Measurements from ENCODE around the gene SCARF2. TPM values are rescaled to one million over a fixed set of nuclear protein-coding genes. Genes with fewer than 3 reads are reported as not detected.
"Not testable (repeated sequence)": the region's sequence is repeated elsewhere in the genome, so short reads cannot be mapped to it uniquely, and the experiment has no call there.

SCARF2 gene
- polyA plus RNA-seq, 2 of the 4 experiments (the other 2 are of a cell fraction): 0.35 to 0.66 TPM

DNA sequence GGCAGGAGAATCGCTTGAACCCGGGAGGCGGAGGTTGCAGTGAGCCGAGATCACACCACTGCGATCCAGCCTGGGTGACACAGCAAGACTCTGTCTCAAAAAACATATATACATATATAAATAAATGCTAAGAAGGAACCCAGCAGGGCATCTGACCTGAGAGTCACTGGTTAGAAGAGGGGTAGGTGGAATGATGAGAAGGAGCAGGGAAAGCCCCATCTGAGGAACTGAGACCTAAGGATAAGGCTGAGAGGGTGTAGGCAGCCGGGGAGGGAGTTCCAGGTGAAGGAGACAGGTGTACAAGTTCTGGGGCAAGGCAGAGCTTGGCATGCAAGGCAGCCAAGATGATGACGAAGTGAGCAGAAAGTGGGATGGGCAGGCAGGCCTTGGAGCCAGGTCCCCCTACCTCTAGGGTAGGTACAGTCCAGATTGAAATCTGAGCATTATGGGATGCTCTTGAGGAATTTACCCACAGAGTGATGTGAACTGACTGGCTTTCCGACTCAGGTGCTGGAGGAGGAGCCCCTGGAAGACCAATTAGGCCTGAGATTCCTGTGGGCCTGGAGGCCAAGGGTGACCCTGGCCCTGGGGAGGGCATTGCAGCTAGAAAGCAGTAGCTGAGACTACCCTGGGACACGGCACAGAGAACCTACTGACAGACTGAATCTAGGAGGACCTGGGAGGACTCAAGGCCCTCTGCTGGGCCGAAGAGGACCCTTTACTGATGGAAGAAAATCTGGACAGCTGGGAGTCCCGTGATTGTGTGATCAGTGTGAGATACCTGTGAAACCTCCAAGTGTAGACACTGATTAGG, 35.2 kb upstream of the SCARF2 start:
- POLR2A ChIA-PET: no interaction called here

DNA sequence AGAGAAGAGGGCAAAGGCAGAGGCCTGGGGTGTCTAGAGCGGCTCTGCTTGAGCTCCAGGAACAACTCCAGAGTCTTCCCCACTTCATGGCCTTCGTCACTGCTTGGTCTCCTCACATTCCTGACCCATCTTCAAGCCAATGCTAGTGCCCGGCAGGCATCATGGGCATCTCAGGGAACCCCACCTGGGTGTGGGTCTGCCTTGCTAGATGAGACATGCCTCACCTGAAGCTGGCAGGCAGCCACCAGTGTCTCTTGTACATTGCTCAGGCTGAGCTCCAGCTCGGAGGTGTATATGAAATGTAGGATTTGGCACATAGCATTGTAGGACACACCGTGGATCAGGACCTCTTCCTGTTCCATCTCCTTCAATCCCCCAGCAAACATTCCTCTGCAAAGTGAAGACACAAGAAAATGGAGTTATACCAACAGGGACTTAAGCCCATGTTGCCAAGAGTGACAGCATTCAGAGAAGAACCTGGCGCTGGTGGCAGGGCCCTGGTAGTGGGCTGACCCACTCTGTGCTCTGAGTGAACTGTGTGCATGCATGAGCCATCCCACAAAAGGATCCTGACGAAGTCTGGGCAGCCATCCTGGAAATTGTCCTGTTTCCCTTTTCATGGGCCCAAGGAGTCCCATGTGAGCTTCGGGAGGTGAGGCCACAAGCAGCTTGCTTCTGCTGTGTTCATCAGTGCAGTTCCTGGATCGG, 33.7 kb upstream of the SCARF2 start:
- CTCF ChIA-PET: interaction anchor here (0.7 kb wide), 1 partner anchor 47 kb away, joined by 3 read pairs; no protein-coding TSS in a partner anchor

More for the DNA sequence above, 35.2 kb upstream of the SCARF2 start:
- no peak overlapping the region for H3K4me2 ChIP-seq
- FAIRE-seq (no peak), DNase-seq (ENCODE audit: low read depth in 1 of 2, low spot score in 1 of 2) (no peak), ATAC-seq (no peak)
- CTCF ChIA-PET: interaction anchor here (0.8 to 1.6 kb wide), 4 partner anchors 8 to 311 kb away, joined by 3 to 5 read pairs (median 3); no protein-coding TSS in a partner anchor
- no peaks in the 10 kb centered on the region for H3K9me3 ChIP-seq
- WGBS (ENCODE audit: missing lambda C conversion rate): 93% methylated on average over 10 of the region's 11 CpGs
- no peak overlapping the region for H3K4me3 ChIP-seq
- no peak overlapping the region for H3K27ac ChIP-seq
- TF ChIP-seq NFE2L2 (conservative IDR thresholded peaks at IDR 0.05; ENCODE audit: low read length): no peak
- no peak for TF ChIP-seq PHF8 (IDR thresholded peaks at IDR 0.05; ENCODE audit: borderline replicate concordance, low read depth)
- TF ChIP-seq SMC3 (IDR thresholded peaks at IDR 0.05): no peak
- TF ChIP-seq RCOR1 (IDR thresholded peaks at IDR 0.05; ENCODE audit: low read depth, low read length): no peak
- no peak for TF ChIP-seq EP300 (IDR thresholded peaks at IDR 0.05)
- TF ChIP-seq CEBPB (IDR thresholded peaks at IDR 0.05): no peak
- TF ChIP-seq HOXB13 (CRISPR knock-in tag; IDR thresholded peaks at IDR 0.05; ENCODE audit: low read depth): no peak
- TF ChIP-seq GATA3 (IDR thresholded peaks at IDR 0.05; ENCODE audit: borderline replicate concordance): no peak
- no peak for TF ChIP-seq MYC (IDR thresholded peaks at IDR 0.05; ENCODE audit: borderline replicate concordance, low read length)
- no peak for TF ChIP-seq RNF2 (IDR thresholded peaks at IDR 0.05; ENCODE audit: borderline replicate concordance, low read depth)
- TF ChIP-seq, protein P1, sequence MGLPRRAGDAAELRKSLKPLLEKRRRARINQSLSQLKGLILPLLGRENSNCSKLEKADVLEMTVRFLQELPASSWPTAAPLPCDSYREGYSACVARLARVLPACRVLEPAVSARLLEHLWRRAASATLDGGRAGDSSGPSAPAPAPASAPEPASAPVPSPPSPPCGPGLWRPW (IDR thresholded peaks at IDR 0.05): no peak
- no peak for TF ChIP-seq EHMT2 (IDR thresholded peaks at IDR 0.05; ENCODE audit: low read depth)
- no peaks in the 10 kb centered on the region for H3K4me1 ChIP-seq

DNA sequence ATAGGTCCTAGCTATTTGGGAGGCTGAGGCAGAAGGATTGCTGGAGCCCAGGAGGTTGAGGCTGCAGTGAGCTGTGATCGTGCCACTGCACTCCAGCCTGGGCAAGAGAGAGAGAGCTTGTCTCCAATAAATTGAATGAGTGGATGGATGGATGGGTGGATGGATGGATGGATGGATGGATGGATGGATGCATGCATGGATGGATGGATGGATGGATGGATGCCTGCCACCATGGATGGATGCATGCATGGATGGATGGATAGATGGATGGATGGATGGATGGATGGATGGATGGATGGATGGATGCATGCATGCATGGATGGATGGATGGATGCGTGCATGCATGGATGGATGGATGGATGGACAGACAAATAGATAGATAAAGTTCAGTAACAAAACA, 32.9 kb upstream of the SCARF2 start:
- H3K4me2 ChIP-seq; H3K9me3 ChIP-seq; POLR2A ChIA-PET; ATAC-seq; H3K4me1 ChIP-seq; DNase-seq (ENCODE audit: low read depth in 1 of 2, low spot score in 1 of 2); FAIRE-seq; CTCF ChIA-PET; H3K27ac ChIP-seq; H3K4me3 ChIP-seq: not testable (repeated sequence)
- 97% methylated on average over 2 of the region's 2 CpGs for WGBS (ENCODE audit: missing lambda C conversion rate)

More for the DNA sequence above, 33.7 kb upstream of the SCARF2 start:
- WGBS (ENCODE audit: missing lambda C conversion rate): 94% methylated on average over 8 of the region's 9 CpGs
- ATAC-seq (no peak), DNase-seq (ENCODE audit: low read depth in 1 of 2, low spot score in 1 of 2) (no peak), FAIRE-seq (no peak)
- Histone ChIP-seq H3K4me1 (no peaks in the 10 kb centered on the region), H3K4me2 (no peak overlapping the region), H3K9me3 (no peaks in the 10 kb centered on the region), H3K4me3 (no peak overlapping the region), H3K27ac (no peak overlapping the region)
- POLR2A ChIA-PET: no interaction called here
- no peak for TF ChIP-seq POLR2A (IDR thresholded peaks at IDR 0.05; ENCODE audit: low read length)
- no peak for TF ChIP-seq FOSB (CRISPR knock-in tag; IDR thresholded peaks at IDR 0.05)
- TF ChIP-seq, protein P2, sequence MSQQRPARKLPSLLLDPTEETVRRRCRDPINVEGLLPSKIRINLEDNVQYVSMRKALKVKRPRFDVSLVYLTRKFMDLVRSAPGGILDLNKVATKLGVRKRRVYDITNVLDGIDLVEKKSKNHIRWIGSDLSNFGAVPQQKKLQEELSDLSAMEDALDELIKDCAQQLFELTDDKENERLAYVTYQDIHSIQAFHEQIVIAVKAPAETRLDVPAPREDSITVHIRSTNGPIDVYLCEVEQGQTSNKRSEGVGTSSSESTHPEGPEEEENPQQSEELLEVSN (IDR thresholded peaks at IDR 0.05; ENCODE audit: borderline replicate concordance, low read depth): no peak
- TF ChIP-seq RFX5 (IDR thresholded peaks at IDR 0.05): no peak
- TF ChIP-seq CHD2 (IDR thresholded peaks at IDR 0.05; ENCODE audit: low read length, partially characterized antibody): no peak
- no peak for TF ChIP-seq MAZ (IDR thresholded peaks at IDR 0.05; ENCODE audit: borderline replicate concordance, low read depth, low read length)
- TF ChIP-seq PHF8 (IDR thresholded peaks at IDR 0.05; ENCODE audit: borderline replicate concordance, low read depth): no peak
- no peak for TF ChIP-seq NPAS2 (CRISPR knock-in tag; IDR thresholded peaks at IDR 0.05; ENCODE audit: borderline replicate concordance)
- no peak for TF ChIP-seq TP53 (CRISPR knock-in tag; IDR thresholded peaks at IDR 0.05)
- no peak for TF ChIP-seq ZFP36 (IDR thresholded peaks at IDR 0.05; ENCODE audit: borderline replicate concordance, partially characterized antibody)
